HG03442 (cell line): ENCODE measurements around the gene SLC5A9.
"Not testable (repeated sequence)": the region's sequence is repeated elsewhere in the genome, so short reads cannot be mapped to it uniquely, and the experiment has no call there.

Experiments used
- ATAC-seq: cut with Tn5 transposase; IDR thresholded peaks from one replicate; pipeline ENCODE4 v1.9.1; 2021; ENCODE audit warnings: mild to moderate bottlenecking, moderate library complexity; ENCODE audit not compliant: unreplicated experiment

The SLC5A9 gene

DNA sequence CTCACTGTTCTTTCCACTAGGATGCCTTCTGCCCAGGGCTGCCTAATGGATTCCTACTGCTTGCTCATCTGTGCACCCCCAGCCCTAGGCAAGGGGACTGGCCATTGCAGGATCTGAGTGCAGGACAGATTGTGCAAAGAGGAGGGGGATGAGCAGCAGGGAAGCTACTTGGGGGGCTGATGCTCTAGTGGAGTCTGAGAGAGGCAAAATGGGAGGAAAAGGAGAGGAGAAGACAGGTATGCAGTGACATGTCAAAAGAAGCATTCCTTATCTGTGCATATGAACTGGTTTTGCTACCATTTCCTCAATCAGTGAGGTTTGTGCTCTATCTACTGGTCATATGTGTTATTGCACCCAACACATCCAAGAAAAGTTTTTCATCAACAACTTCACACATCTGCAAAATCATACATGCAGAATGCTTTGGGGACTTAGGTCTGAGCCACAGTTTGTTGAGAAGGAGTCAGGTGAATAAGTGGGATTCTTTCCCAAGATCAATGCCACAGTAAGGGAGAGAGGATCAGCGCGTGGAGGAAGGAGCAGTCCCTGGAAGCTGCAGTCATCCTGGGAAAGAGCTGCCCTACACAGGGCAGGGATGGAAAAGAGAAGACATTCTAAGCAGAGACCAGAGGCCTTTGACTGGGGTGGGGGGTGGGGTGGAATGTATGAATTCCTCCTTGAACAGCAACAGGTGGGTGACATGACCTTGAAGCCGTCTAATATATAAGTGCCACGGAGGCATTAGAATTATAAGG lies 14.4 kb downstream of the SLC5A9 start:
- ATAC-seq: peak; percentile 67

DNA sequence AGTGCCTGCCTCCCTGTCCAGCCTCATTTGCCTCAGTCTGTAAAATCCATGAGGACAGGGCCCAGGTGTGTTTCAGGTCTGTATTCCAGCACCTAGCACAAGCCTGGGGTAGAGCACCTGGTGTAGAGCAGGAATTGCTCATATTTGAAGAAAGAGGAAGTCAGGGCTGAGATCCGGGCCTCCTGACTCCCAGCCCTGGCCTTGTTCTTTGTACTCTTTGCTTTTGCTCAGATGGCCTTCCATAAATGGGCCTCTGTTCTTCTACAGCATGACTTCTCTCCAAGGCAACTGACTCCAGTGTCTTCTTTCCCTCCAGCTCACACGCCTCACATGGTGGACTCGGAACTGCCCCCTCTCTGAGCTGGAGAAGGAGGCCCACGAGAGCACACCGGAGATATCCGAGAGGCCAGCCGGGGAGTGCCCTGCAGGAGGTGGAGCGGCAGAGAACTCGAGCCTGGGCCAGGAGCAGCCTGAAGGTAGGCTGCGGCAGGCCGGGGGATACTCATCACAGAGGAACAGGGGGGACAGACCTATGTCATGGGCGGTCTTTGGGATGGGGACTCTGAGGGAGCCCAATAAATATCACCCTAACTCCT lies 19.7 kb downstream of the SLC5A9 start:
- ATAC-seq: no peak

DNA sequence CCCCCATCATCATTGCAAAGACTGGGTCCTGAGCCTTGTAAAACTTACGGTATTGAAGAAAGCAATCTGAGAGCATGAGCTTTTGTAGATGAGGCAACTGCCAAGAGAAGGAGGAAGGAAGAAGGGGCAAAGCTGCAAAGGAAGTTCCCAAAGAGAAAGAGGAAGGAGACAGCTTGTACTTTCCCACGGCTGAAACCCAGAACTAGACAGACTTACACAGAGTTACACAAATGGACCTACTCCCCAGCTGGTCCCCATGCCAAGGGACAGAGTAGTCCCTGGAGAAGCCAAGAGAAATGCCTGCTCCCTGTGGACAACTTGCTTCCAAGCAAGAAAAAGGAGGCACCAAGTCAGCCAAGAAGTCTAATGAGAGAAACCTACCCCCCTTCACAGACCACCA lies 22.6 kb downstream of the SLC5A9 start:
- ATAC-seq: no peak

DNA sequence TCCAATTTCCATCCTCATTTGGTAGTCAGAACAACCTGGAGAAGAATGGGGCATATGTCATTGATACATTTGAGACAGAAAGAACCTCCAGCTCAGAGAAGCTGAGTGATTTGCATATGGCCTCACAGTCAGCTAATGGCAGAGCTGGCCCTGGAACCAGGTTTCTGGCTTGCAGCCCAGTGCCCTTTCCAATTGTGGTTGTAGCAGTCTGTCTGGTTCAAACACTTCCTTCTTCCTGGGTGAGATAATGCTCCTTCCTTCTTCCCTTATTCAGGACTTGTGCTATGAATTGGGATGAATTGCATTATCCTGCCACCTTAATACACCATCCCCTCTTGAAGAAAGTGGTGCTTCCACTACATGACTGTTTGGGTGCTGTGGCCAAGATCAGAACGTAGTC lies 24.2 kb downstream of the SLC5A9 start:
- no peak for ATAC-seq

- ATAC-seq: no peak
Measured at GRCh38 chr1:48248356-48248755, 25.8 kb downstream of the SLC5A9 start.

GRCh38 chr1:48249868-48250267 lies 27.4 kb downstream of the SLC5A9 start:
- ATAC-seq: no peak

DNA sequence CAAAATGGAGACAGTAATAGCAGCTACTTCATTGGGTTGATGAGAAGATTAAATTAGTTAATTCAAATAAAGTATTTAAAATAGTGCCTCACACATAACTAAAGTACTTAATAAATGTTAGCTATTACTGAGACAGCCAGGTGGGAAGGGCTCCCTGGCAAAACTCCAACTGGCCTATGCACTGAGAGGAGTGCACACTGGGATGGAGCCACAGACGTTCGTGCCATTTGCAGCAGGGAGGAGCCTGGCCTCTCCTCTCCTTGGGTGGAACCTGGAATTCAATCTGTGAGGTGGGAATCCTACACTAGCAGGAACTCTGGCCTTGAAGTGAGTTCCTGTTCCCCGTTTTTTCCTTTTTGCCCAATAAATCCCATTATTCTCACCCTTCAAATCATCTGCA lies 28.1 kb downstream of the SLC5A9 start:
- ATAC-seq: no peak

DNA sequence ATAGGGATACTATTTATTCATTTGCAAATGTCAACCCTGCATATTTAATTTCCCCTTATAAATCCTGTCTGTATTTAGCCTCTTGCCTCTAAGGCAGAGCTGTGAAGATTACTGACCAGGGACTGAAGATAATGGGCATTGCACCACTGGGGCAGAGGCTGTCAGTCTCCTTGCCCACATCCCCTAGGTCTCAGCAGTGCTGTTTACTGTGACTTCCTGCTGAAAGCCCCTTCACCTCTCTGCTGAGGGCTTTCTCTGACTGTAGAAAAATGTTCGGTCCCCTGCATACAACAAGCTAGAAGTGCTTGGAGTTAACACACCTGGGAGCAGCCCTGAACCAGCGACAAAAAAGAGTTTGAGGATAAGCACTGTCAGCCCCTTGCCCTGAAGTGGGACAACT lies 28.8 kb downstream of the SLC5A9 start:
- ATAC-seq: no peak

DNA sequence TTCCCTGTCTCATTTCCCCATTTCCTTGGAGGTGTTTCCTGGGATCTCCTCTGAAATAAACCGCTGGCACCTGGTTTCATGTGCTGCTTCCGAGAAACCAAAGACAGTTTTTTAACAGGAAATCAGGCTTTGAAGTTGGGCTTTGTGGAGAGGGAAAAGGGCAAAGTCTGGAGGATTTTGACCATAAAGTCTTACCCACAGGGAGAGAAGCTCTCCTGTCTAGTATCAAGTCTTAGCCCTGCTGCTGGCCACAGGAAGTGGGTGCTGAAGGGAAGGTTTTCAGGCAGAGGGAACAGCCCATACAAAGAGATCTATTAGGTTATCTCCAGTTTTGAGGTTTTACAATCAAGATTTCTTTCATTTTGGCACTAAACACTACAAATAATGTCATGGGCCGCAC lies 29.3 kb downstream of the SLC5A9 start:
- ATAC-seq: no peak

- ATAC-seq: no peak
Measured at GRCh38 chr1:48254254-48254653, 31.7 kb downstream of the SLC5A9 start.

GRCh38 chr1:48258106-48258505 lies 35.6 kb downstream of the SLC5A9 start:
- no peak for ATAC-seq

GRCh38 chr1:48261881-48262400 lies 39.4 kb downstream of the SLC5A9 start:
- no peak for ATAC-seq

GRCh38 chr1:48263041-48263440 lies 40.5 kb downstream of the SLC5A9 start:
- ATAC-seq: no peak

DNA sequence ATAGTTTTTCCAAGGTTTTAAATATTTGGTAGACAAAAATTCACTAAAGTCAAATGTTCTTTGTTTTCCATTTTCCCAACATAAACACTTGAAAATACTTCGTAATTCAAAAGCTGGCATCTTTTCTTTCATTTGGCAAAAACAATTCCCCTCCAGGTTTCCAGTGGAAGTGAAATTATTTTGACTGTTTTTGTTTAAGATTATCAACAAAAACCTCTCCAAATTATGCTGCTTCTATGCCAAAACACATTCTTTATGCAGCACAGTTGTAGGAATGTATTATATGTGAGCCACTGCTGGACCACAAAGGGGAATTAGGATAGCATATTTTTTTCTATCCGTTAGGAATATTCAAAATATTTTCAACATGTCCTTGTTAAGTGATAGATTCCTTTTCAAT lies 44.1 kb downstream of the SLC5A9 start:
- ATAC-seq: no peak

DNA sequence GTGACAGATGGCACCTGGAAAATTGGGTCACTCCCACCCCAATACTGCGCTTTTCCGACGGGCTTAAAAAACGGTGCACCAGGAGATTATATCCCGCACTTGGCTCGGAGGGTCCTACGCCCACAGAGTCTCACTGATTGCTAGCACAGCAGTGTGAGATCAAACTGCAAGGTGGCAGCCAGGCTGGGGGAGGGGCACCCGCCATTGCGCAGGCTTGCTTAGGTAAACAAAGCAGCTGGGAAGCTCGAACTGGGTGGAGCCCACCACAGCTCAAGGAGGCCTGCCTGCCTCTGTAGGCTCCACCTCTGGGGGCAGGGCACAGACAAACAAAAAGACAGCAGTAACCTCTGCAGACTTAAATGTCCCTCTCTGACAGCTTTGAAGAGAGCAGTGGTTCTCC lies 54.9 kb downstream of the SLC5A9 start:
- not testable (repeated sequence) for ATAC-seq

DNA sequence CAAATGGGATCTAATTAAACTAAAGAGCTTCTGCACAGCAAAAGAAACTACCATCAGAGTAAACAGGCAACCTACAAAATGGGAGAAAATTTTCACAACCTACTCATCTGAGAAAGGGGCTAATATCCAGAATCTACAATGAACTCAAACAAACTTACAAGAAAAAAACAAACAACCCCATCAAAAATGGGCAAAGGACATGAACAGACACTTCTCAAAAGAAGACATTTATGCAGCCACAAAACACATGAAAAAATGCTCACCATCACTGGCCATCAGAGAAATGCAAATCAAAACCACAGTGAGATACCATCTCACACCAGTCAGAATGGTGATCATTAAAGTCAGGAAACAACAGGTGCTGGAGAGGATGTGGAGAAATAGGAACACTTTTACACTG lies 59.8 kb downstream of the SLC5A9 start:
- not testable (repeated sequence) for ATAC-seq

DNA sequence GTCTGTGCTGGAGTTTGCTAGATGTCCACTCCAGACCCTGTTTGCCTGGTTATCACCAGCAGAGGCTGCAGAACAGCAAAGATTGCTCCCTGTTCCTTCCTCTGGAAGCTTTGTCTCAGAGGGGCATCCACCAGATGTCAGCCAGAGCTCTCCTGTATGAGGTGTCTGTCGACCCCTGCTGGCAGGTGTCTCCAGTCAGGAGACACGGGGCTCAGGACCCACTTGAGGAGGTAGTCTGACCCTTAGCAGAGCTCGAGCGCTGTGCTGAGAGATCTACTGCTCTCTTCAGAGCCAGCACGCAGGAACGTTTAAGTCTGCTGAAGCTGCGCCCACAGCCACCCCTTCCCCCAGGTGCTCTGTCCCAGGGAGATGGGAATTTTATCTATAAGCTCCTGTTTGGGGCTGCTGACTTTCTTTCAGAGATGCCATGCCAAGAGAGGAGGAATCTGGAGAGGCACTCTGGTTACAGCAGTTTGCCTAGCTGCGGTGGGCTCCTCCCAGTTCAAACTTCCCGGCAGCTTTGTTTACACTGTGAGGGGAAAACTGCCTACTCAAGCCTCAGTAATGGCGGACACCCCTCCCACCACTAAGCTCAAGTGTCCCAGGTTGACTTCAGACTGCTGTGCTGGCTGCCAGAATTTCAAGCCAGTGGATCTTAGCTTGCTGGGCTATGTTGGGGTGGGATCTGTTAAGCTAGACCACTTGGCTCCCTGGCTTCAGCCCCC lies 62.3 kb downstream of the SLC5A9 start:
- not testable (repeated sequence) for ATAC-seq

DNA sequence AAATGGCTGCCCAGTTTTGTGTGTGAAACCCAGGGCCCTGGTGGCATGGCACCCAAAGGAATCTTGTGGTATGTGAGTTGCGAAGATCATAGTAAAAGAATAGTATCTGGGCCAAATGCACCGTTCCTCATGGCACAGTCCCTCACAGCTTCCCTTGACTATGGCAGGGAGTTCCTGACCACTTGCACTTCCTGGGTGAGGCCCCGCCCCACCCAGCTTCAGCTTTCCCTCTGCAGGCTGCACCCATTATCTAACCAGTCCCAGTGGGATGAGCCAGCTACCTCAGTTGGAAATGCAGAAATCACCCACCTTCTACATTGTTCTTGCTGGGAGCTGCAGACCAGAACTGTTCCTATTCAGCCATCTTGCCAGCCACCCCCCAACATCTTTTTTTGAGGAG lies 63.0 kb downstream of the SLC5A9 start:
- no peak for ATAC-seq

- no peak for ATAC-seq
Measured at GRCh38 chr1:48291421-48291820, 68.9 kb downstream of the SLC5A9 start.

DNA sequence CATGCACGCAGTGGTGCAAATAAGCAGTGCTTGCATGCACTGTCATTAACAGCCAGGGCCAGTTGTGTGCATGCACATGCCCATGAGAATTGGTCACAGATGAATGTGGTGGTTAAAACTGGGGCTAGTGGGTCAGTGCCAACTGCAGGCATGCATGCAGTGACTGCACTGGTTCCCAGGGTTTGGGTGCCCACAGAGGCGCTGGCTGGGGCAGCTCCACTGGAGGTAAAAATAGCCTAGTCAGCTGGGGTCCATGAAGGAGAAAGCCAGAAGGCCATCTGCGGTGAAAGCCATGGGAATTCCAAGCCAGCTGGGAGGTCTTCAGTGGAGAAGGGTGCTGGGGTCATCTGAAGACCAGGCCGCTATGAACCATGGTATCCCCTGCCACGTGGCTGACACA lies 70.2 kb downstream of the SLC5A9 start:
- no peak for ATAC-seq

DNA sequence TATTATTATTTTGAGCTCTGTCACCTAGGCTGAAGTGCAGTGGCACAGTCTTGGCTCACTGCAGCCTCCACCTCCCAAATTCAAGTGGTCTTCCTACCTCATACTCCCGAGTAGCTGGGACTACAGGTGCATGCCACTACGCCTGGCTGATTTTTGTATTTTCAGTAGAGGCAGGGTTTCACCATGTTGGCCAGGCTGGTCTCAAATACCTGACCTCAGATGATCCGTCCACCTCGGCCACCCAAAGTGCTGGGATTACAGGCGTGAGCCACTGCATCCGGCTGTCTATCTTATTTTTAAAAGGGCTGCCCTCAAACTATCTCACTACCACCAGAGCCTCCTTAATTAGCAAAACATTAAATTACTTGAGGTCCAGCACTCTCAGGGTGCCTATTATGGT lies 71.6 kb downstream of the SLC5A9 start:
- ATAC-seq: not testable (repeated sequence)

DNA sequence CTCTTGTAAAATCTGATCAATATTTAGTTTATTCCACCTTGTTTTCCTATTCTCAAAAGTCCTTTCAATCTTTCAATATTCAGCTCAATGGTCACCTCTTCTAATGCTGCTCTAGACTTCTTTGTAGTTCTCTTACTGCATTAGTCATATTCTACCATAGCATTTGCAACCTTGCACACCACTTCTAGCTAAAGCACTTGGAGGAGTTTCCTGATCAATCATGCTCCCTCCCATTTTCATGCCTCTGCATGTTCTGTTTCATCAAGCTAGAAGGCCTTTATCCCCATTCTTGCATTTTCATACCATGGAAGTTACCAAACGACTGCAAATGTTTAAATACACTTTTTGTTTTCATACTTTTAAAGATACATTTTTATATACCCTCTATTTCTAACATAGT lies 72.1 kb downstream of the SLC5A9 start:
- no peak for ATAC-seq
